Ovary (tissue), 9 donors: ENCODE measurements around the gene PARD3B. TPM values are rescaled to one million over a fixed set of nuclear protein-coding genes. Genes with fewer than 3 reads are reported as not detected.

Source experiments
- DNase-seq, 5 donors: peaks; one replicate each; pipeline ENCODE4 v3.0.0-alpha.2; 2019 to 2020
- H3K27ac ChIP-seq, 2 donors: fragments of 200-600 bp; one replicate each; pipeline versions ENCODE4 v1.5.1 to v1.8.0; 2019 to 2022
- H3K27me3 ChIP-seq: fragments of 200-600 bp; one replicate; pipeline ENCODE4 v1.8.0; 2022
- H3K36me3 ChIP-seq: fragments of 200-600 bp; sonication (generic); one replicate; pipeline ENCODE4 v1.5.1; 2019
- H3K4me1 ChIP-seq: one replicate; pipeline ENCODE4 v1.8.1; 2013; ENCODE audit warnings: mild to moderate bottlenecking, moderate library complexity; ENCODE audit not compliant: insufficient read depth
- H3K4me3 ChIP-seq: fragments of 200-600 bp; sonication (generic); one replicate; pipeline ENCODE4 v1.5.1; 2017
- H3K9me3 ChIP-seq, 2 donors: fragments of 200-600 bp in 1 of 2; sonication (generic) in 1 of 2; one replicate each; pipeline versions ENCODE4 v1.5.1 to v1.8.1; 2013 to 2019; ENCODE audit warnings: mild to moderate bottlenecking in 1 of 2, moderate library complexity in 1 of 2
- EP300 ChIP-seq: sonication (generic); formaldehyde crosslinking; IDR thresholded peaks from one replicate; pipeline ENCODE4 v1.6.1; 2017; ENCODE audit warnings: antibody characterized with exemption
- POLR2A ChIP-seq: fragments of 450-650 bp; IDR thresholded peaks from one replicate; pipeline ENCODE4 v1.6.1; 2017; ENCODE audit warnings: antibody characterized with exemption, mild to moderate bottlenecking, moderate library complexity
- WGBS, 3 donors: extraction: QIAGEN DNeasy Blood & Tissue Kit in 1 of 3; methylation state at CpG; one replicate each; pipeline versions ENCODE4 v1.1.5 to v1.1.7; 2013 to 2017; 5-methylcytosine and 5-hydroxymethylcytosine counted together
- intact Hi-C, 4 donors: fragments of 100-400 bp; cut with DNase I; formaldehyde crosslinking; loops; one replicate each; pipeline versions ENCODE4 v1.11.0 to v1.15.1; 2022 to 2023
- polyA plus RNA-seq, 2 donors: library from polyadenylated mRNA; stranded (reverse); fragments of 200-250 nt in 1 of 2; fragments of 350-450 nt in 1 of 2; fragmentation: Illumina TruSeq in 1 of 2; extraction: RNeasy Lipid Tissue Mini Kit (QIAGEN cat#74804) in 1 of 2; gene quantifications; one replicate each; pipeline ENCODE4 v1.2.3, GENCODE V29; 2013 to 2014
- total RNA-seq, 7 donors: library from RNA; depleted of rRNA in 2 of 7; stranded (reverse); fragments of >200 nt in 2 of 7; fragmentation: NEBNext Ultra II Directional in 3 of 7; extraction: Animal tissue kit (Norgen Biotek cat#: 25700) in 3 of 7; gene quantifications; one replicate each; pipeline versions ENCODE4 v1.1.0 to v1.2.4, GENCODE V29; 2016 to 2023
- TF ChIP-seq, protein P1 (sequence below), 3 donors: fragments of 450-650 bp in 2 of 3; fragments of 200-600 bp in 1 of 3; IDR thresholded peaks; one replicate each; pipeline versions ENCODE4 v1.5.1 to v1.8.0; 2016 to 2022; ENCODE audit warnings: antibody characterized with exemption in 3 of 3, mild to moderate bottlenecking in 1 of 3
- donor health status: DM: no; HTN: no; CAD: no; lungs with moderate emphysema.
- donor health status: DM: no; HTN: no; CAD: no.
- donor health status: Bipolar disorder and iron deficiency.
- donor health status: DM: yes; HTN: yes; CAD: no.
- donor health status: DM: no; HTN: no; CAD: no.
- donor health status: DM: yes; HTN: yes; CAD: no.

Gene PARD3B
- total and polyA plus RNA-seq, 9 donors = 8.2 to 46.6 (median 28.7) TPM

DNA sequence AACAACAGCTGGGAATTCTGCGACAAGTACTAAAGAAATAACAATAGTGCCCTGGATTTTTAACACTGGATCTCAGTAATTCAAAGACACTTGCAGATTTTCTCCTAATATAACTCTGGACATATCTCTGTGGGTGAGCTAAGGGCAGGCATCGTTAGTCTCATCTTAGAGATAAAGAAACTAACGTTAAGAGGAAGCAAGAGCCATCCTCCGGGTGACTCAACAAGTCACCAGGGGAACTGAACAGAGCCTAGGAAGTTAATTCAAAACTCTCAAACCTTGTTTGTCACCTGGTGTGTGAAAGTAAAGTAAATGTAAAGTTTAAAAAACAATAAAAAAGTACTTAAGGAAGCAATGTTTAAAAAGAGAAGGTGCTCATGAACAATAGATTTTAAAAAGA is 1095.4 kb downstream of the PARD3B start:
- no peak overlapping the region for H3K27ac ChIP-seq
- intact Hi-C loops = no loop called here
- 63 to 69% (median 65%) methylated on average over 4 of the region's 4 CpGs for WGBS, 3 donors

DNA sequence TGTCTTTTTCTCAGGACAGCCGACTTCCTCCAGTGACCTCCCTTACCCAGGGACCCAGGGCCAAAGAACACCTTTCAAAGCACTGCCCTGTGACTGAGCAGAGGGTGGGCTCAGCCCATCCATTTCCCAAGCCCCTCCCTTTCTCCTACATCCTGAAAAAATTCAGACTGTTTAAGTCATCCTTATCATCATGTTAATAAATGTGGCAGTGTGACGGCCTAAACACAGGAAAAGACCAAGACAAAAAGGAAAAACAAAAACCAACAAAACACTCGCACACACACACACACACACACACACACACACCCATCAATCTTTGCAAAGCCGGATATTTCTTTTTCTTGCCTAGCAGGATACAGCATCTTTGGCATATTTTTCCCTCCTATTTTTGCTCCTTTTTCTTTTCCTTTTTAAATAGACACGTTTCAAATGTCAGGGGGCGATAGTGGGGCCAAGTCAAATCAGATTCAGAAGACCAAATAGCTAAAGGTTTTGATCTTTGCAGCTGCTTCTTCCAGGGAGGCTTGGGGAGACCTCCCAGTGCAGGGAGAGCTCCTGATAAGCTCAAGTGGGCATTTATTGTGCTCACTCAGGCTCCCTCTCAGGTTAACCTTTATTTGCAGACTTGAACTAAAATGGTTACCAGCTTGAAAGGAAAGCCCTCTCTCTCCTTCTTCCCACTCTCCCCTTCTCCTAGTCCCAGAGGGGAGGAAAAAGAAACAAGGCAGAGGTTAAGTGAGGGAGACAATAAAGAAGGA is 1097.5 kb downstream of the PARD3B start:
- H3K27ac ChIP-seq = no peak overlapping the region
- H3K4me3 ChIP-seq = no peak overlapping the region
- intact Hi-C loops = no loop called here
- TF ChIP-seq, protein P1, sequence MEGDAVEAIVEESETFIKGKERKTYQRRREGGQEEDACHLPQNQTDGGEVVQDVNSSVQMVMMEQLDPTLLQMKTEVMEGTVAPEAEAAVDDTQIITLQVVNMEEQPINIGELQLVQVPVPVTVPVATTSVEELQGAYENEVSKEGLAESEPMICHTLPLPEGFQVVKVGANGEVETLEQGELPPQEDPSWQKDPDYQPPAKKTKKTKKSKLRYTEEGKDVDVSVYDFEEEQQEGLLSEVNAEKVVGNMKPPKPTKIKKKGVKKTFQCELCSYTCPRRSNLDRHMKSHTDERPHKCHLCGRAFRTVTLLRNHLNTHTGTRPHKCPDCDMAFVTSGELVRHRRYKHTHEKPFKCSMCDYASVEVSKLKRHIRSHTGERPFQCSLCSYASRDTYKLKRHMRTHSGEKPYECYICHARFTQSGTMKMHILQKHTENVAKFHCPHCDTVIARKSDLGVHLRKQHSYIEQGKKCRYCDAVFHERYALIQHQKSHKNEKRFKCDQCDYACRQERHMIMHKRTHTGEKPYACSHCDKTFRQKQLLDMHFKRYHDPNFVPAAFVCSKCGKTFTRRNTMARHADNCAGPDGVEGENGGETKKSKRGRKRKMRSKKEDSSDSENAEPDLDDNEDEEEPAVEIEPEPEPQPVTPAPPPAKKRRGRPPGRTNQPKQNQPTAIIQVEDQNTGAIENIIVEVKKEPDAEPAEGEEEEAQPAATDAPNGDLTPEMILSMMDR (IDR thresholded peaks at IDR 0.05) = no peak
- TF ChIP-seq EP300 = no peak
- no peak for TF ChIP-seq POLR2A
- no peaks in the 10 kb centered on the region for H3K27me3 ChIP-seq
- H3K36me3 ChIP-seq = no peaks in the 10 kb centered on the region
- DNase-seq = no peak
- 45 to 55% (median 54%) methylated on average over 6 of the region's 6 CpGs for WGBS, 3 donors
- H3K9me3 ChIP-seq = no peaks in the 10 kb centered on the region
- H3K4me1 ChIP-seq = no peaks in the 10 kb centered on the region

More for the DNA sequence above, 1095.4 kb downstream of the PARD3B start:
- H3K36me3 ChIP-seq = no peaks in the 10 kb centered on the region
- DNase-seq = no peak
- H3K4me1 ChIP-seq = no peaks in the 10 kb centered on the region
- H3K27me3 ChIP-seq = no peaks in the 10 kb centered on the region
- no peak for TF ChIP-seq POLR2A
- no peak for TF ChIP-seq EP300
- TF ChIP-seq, protein P1 (IDR thresholded peaks at IDR 0.05) = no peak
- no peak overlapping the region for H3K4me3 ChIP-seq
- no peaks in the 10 kb centered on the region for H3K9me3 ChIP-seq

DNA sequence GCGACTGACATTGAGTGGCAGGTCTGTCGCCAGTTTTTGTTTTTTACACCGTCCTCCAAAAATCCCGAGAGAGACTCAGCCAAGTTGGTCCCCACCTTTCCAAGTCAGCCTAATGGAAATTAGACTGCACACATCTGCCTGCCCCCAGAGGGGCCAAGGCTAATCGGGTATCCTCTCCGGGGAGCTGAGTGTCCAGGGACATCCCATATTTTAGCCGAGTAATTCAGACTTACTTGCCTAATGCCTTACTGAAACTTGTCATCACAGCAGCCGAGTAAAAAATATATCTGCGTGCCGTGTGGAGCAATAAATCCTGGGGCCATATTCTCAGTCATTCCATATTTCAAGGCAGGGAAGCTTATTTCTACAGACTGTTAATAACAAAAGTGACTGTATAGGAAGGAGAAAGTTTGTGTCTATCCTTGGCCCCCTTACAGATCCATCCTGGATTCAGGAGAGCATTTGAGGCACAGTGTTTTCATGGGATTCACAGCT is 1098.2 kb downstream of the PARD3B start:
- Histone ChIP-seq H3K27me3 (no peaks in the 10 kb centered on the region), H3K27ac (no peak overlapping the region), H3K9me3 (no peaks in the 10 kb centered on the region), H3K36me3 (no peaks in the 10 kb centered on the region), H3K4me3 (no peak overlapping the region), H3K4me1 (no peaks in the 10 kb centered on the region)
- no peak for DNase-seq
- intact Hi-C loops = no loop called here
- WGBS, 3 donors = 71 to 77% (median 72%) methylated on average over 10 of the region's 10 CpGs
- TF ChIP-seq EP300 (no peak), POLR2A (no peak)
- TF ChIP-seq, protein P1 (IDR thresholded peaks at IDR 0.05) = no peak

DNA sequence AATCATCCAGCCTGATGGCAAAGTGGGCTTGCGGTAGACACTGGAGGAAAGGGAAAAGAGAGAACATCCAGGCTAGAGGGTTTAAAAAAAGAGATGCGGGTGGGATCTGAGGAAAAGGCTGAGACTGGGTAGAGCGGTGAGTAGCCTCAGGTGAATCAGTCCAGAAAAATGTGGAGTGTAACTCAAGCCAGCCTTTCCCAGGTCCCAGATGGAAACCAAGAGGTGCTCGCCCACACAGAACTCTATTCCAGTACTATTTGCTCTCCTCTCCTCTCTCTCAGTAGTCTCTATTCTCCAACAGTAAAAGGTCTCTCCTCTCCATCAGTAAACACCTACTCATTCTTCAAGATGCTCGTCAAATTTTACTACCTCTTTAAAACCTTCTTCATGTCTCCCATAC is 1098.7 kb downstream of the PARD3B start:
- 92 to 96% (median 94%) methylated on average over 5 of the region's 5 CpGs for WGBS, 3 donors
- no peaks in the 10 kb centered on the region for H3K9me3 ChIP-seq
- no peaks in the 10 kb centered on the region for H3K36me3 ChIP-seq
- intact Hi-C loops = no loop called here
- DNase-seq = no peak
- TF ChIP-seq POLR2A (no peak), EP300 (no peak)
- TF ChIP-seq, protein P1 (IDR thresholded peaks at IDR 0.05) = no peak
- no peaks in the 10 kb centered on the region for H3K4me1 ChIP-seq
- no peak overlapping the region for H3K27ac ChIP-seq
- H3K27me3 ChIP-seq = no peaks in the 10 kb centered on the region
- no peak overlapping the region for H3K4me3 ChIP-seq
